ENCODE results near the gene NFATC1.

The NFATC1 gene

GRCh38 chr18:79445696-79446561, 50.2 kb downstream of the NFATC1 start:
- DNase-seq = no peak

- no peak for DNase-seq
These were observed 51.2 kb downstream of the NFATC1 start for GRCh38 chr18:79446931-79447330.

GRCh38 chr18:79447703-79448367, 52.1 kb downstream of the NFATC1 start:
- peak; percentile 36 for DNase-seq

- no peak for DNase-seq
These were observed 52.9 kb downstream of the NFATC1 start for GRCh38 chr18:79448621-79449020.

- no peak for DNase-seq
These were observed 54.0 kb downstream of the NFATC1 start for GRCh38 chr18:79449551-79450288.

- no peak for DNase-seq
These were observed 54.8 kb downstream of the NFATC1 start for GRCh38 chr18:79450289-79451080.

GRCh38 chr18:79451237-79452125, 55.8 kb downstream of the NFATC1 start:
- DNase-seq = no peak

- no peak for DNase-seq
These were observed 56.7 kb downstream of the NFATC1 start for GRCh38 chr18:79452190-79452990.

- no peak for DNase-seq
These were observed 57.4 kb downstream of the NFATC1 start for GRCh38 chr18:79452991-79453645.

- no peak for DNase-seq
These were observed 58.3 kb downstream of the NFATC1 start for GRCh38 chr18:79453816-79454735.

GRCh38 chr18:79455261-79455660, 59.5 kb downstream of the NFATC1 start:
- DNase-seq = no peak

- no peak for DNase-seq
These were observed 60.6 kb downstream of the NFATC1 start for GRCh38 chr18:79456105-79456980.

GRCh38 chr18:79457239-79457638, 61.5 kb downstream of the NFATC1 start:
- no peak for DNase-seq

GRCh38 chr18:79457652-79458051, 61.9 kb downstream of the NFATC1 start:
- no peak for DNase-seq

- no peak for DNase-seq
These were observed 62.6 kb downstream of the NFATC1 start for GRCh38 chr18:79458131-79458838.

GRCh38 chr18:79458917-79459803, 63.4 kb downstream of the NFATC1 start:
- DNase-seq = no peak

Measured in activated CD4-positive, alpha-beta T cell treated with anti-CD3 and anti-CD28 coated beads for 48 hours (primary cell).